SH-SY5Y (cell line): ENCODE data around the gene RPL19.

ENCODE experiments used
- GATA2 ChIP-seq: IDR thresholded peaks from 2 replicates; pipeline ENCODE4 v1.6.1; 2011; ENCODE audit warnings: mild to moderate bottlenecking, low read depth, low read length
- GATA3 ChIP-seq: IDR thresholded peaks from 2 replicates; pipeline ENCODE4 v1.6.1; 2011; ENCODE audit warnings: low read depth, mild to moderate bottlenecking, low read length, moderate library complexity

The RPL19 gene

DNA sequence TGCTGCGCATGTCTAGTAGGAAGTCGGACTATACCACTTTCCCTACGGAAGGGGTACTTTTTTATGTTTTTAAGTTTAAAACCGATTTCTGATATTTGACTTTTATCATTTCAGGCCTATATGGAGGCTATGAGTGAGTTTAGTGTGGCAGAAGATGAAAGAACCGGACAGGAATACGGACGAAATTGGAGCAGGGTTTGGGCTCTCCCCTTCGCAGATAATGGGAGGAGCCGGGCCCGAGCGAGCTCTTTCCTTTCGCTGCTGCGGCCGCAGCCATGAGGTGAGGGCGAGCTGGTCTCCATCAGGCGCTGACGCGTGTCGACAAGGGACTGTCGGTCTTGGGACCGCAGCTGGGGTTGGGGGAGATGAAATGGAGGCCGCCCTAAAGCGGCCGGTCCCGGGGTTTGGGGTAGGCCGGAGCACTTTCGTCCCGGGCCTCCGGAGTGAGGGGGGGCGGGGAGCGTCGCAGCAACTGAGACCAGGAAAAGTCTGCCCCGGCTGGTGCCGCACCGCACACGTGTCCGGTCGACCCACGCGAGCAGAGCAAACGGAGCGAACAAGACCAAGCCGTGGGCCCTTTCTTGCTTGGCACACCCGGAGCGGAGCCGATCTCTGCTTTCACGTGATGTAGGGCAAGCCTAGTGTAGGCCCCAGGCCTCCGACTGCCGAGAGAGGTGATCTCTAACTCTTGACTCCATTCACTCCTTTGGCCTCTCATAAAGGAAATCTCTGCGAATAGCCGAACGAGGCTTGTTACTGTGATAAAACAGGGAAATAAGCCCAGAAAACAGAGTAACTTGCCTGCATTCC lies at the start of gene RPL19:
Gene RPL19 (plus strand): TSS at position 214 of the 810 bp plus-strand sequence. CDS start 62 bp downstream, at position 276.
- TF ChIP-seq GATA3 (no peak), GATA2 (no peak)

DNA sequence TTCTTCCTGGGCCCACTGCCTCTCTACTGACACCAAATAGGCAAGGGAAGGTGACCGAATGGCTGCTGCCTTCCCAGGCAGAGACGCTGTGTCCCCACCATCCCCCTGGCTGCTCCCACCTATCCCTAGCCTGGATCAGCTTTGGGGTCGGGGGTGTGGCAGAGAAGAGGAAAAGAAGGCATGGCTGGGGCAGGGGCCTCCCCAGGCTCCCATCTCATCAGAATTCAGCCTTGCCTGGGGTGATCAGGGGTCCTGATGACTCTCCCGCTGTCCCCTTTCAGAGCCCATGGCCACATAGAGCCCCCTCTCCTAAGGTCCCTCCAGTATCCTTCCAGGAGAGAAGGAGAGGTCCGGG lies 49.3 kb upstream of the RPL19 start:
- TF ChIP-seq GATA3 (no peak), GATA2 (no peak)

DNA sequence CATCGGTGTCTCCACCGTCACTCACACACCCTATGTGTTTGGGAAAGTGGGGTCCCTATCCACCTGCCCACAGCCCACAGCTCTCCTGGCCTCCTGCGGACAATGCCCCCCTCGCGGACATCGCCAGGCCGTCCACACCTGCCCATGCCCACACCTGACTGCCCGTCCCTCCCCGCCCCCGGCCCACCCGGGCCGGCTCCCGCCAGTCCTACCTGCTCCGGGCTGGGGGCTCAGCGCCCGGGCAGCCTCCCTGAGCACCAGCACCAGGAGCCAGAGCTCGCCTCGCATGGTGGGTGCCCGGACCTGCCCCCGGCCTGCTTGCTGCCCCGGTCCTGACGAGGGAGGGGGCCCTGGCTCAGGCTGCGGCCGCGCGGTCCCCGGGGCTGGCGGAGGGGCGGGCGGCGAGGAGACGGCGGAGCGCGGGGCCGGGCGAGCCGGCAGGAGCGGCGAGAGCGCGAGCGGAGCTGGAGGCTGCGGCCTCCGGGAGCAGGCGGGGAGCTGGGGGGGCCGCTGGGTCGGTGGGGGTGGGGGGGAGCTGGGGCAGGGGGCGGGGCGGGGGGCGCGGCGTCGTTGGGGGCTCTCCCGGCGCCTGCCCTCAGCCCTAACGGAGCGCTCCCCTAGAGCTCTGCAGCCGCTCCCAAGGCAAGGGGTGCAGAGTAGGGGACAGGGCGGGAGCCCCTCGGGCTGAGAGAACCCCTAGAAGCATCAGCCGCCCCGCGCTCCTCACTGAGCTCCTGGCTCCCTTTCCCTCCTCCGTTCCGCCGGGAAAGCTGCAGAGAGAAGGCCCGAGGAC lies 48.7 kb upstream of the RPL19 start, which contains the start of gene PLXDC1:
Gene PLXDC1 (minus strand): TSS at position 488 of the 793 bp plus-strand sequence. CDS start 200 bp downstream, at position 288.
- TF ChIP-seq GATA2 = no peak
- no peak for TF ChIP-seq GATA3

DNA sequence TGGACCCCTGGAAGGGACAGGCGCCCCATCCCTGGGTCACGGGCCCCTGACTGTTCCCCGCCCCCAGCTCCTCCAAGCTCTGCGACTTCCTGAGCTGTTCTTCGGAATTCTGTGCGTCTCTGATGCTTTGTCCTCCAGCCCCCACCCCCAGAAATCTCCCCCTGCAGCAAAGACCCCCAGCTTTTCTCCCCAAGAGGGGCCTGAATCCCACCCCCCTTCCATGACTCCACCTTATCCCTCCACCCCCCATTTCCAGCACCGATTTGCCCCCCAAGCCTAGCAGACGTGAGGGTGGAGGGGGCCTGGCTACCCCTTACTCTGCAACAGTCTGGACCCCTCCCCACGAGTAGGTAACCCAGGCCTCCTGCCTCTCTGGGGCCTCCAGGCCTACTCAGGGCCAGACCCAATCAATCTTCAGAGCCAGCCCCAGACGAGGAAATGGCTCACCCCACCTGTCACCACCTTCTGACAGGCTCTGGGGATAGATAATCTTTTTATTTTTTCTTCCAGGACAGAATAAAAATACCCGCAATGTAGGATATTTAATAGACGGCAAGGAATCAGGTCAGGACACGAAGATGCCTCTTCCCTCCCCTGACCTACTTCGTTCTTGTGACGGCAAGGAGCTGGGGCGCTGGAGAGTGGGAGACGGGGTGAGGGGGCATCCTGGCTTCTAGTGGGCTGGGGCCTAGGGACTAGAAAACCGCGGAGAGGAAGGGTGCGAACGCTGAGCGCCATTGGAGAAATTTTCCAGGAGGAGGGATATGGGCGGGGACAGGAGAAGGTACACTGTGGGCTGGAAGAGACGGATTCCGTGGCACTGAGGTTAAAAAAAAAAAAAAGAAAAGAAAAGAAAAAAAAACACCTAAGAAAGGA lies 47.9 kb upstream of the RPL19 start:
- no peak for TF ChIP-seq GATA3
- no peak for TF ChIP-seq GATA2

DNA sequence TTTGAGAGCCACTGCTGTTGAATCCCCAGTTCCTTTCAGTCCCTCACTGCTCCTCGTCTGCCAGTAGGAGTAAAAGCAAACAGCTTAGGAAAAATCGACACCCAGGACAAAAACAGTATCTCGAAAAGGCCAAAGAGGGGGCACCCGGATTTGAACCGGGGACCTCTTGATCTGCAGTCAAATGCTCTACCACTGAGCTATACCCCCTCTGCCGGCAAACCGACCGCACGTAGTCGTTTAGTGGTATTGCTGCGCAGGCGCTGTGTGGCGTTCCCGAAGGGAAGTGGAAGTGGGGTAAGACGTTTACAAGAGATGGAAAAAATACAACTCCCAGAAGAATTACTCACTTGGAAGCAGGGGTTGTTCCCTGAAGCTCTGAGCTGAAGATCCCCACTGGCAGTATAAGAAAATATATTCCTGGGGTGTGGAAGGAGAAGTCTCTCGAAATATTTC lies 46.5 kb upstream of the RPL19 start:
- TF ChIP-seq GATA2 = no peak
- TF ChIP-seq GATA3 = no peak

DNA sequence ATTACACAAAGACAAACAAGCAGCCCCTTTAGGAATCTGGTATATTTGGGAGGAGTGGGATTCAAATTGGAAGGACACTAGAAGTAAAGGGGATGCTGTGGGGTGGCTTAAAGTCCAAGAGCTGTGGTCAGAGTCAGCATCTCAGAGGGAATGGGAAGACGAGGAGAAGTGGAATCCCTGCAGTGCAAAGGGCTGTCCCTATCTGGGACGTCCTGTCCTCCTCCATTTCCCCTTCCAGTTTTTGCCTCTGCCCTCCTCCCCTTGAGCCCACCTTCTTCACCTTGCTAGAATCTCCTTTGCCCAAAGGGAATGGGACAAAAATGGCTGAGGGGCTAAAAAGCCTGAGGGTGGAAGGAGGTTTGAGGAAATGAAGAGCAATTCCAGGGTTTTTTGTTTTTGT lies 44.4 kb upstream of the RPL19 start:
- no peak for TF ChIP-seq GATA2
- no peak for TF ChIP-seq GATA3

DNA sequence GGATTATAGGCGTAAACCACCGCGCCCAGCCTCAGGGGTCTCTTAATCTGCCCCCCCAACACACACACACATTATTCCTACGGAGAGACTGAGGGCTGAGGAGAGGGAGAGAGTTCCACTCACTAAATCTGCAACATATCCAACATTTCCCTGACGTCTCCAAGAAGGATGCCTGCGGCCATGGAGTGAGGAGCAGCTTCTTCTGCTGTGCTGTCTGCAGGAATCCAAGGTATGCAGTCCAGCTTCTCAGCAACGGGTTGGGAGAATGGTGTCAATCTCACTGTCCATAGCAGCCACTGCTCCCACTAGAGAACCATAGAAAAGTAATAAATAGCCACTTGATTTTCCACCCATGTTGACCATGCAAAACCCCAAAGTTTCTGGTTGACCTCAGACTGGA lies 43.6 kb upstream of the RPL19 start:
- TF ChIP-seq GATA3 (no peak), GATA2 (no peak)

DNA sequence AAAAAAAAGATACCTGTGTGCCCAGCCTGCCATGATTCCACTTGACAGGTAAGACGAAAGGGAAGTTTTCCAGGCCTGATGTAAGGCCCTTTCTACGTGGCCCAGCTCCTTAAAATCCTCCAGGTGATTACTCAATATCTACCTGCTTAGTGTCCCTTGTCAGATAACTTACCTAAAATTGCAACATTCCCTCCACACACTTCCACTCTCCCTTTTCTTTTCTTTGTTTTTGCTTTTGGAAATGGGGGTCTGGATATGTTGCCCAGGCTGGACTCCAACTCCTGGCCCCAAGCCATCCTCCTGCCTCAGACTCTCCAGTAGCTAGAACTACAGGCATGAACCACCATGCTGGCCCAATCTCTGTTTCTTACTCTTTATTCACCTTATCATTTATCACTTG lies 41.5 kb upstream of the RPL19 start:
- TF ChIP-seq GATA3 (no peak), GATA2 (no peak)

DNA sequence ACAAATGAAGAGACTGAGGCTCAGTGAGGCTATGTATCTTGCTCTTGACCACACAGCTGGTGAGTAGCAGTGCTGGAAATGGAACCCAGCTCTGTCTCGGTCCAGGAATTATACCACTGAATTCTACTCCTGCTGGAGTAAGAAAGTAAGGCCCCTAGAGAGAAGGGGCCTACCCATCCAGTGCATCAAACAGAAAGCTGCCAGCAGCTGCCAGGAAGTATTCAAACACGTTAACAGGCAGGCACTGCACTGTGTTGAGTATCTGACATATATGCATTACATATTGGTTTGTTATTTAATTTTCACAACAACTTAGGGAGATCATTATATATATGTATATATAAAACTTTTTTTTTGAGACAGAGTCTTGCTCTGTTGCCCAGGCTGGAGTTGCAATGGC lies 38.1 kb upstream of the RPL19 start:
- TF ChIP-seq GATA2 (no peak), GATA3 (no peak)

DNA sequence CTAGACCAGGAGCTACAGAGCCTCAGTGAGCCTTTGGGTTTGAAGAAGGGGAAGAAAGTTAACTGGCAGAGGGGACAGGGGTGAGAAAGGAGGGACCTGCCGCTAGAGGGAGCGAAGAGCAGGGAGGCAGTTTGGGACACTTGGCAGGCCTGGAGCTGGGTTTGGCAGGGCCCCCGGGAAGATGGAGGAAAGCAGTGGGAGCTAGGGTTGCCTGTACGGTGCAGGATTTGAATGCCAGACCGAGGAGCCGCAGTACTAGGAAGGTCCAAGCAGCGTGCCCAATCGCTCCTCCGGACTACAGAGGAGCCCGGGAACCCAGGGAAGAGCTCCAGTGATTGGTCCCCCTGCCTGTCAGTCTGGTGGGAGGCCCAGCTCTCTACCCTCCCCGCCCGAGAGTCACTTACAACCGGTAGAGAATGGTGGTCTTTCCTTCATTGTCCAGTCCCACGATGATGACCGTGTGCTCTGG lies 35.4 kb upstream of the RPL19 start:
- no peak for TF ChIP-seq GATA3
- no peak for TF ChIP-seq GATA2

DNA sequence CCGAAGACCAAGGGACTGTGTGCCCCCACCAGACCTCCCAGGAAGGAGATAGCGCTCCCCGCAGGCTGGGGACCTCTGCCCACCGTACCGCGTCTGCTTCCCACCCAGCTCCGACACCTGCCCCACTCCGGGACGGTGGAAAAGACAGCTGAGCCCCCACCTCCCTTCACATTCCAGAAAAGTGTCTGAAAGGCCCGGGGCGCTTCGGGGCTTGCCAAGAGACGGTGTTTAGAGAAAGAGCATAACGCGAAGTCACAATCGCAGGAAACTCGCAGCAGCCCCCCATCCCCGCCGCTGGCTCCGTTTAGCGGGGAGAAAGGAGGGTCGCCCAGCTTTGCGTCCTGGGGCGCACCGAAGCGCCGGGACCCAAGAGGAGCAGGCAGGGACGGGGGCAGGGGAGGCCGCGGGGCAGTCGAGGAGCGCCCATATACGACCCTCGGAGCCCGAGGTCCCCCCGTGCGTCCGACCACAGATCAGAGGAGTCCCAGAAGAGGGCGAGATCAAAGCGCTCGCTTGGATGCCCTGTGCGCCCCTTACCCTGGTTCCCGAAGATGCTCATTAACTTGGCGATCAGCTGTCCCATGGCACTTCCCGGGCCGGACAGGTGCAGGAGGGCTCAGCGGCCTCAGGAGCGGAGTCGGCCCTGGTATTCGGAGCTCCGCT lies 34.8 kb upstream of the RPL19 start:
- TF ChIP-seq GATA3 = no peak
- no peak for TF ChIP-seq GATA2

DNA sequence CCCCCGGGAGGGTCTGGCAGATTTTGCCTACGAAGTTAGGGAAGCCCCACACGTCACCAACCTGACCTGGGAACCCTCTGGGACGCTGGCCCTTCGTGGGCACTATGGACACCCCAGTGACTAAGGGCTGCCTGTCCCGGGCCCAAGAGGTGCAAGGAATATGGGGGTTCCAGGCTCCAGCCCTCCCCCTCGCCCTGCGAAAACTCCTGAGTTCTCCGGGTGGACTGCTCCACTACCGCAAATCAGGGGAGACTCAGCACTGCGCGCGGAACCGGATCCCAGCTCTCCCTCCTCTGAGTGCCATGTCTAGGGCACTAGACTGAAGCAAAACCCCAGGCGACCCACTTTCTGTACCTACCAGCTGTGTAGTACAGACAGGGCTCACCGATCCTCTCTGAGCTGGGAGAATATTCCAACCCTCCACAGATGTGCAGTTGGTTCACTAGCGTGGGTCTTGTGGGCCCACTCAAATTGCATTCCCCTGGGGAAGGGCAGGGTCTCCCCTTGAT lies 34.2 kb upstream of the RPL19 start, which contains the start of gene ARL5C:
Gene ARL5C (minus strand): TSS at position 321 of the 509 bp plus-strand sequence. CDS start 401 bp downstream, outside the sequence.
- TF ChIP-seq GATA3 (no peak), GATA2 (no peak)

DNA sequence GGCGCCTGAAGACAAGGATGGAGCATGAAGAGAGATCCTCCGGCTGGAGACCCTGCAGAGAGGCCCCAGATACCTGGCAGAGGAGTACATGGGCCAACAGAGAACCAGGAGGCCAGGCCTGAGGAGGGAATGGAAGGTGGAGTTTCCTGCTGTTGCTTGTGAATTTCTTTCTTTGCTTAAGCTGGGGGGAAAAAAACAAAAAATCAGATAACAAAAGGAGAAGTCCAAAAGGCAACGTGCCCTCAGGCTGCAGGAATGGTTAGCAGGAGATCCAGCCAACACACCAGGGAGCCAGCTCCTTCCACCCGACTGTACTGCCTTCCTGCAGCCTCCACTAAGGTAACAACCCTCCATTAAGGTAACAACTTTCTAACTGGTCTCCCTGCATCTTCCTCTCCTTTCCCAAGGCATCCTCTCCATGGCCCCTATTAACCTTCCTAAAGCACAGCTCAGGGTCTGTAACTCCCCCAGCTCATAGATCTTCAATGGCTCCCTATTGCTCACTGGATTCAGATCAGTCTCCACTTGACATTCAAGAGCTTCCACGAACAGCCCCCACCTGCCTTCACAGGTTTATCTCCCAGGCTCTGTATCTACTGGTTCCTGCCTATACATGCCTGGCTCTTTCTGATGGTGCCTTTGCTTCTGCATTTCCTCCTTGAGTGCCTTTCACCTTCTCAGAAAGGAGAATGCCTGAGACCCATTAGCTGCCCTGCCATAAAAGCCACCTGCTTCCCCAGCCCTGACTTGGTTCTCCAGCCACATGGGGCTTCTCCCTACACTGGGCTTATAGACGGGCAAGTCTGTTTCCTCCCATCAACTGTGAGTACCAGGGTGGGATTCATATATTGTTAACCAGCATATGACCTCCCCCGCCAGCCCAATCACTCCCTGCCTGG lies 33.4 kb upstream of the RPL19 start:
- no peak for TF ChIP-seq GATA3
- TF ChIP-seq GATA2 = no peak
